Astrocyte of the hippocampus (primary cell): Measurements from ENCODE around the gene FOXM1.

ENCODE experiments used
- DNase-seq: peaks from one replicate; pipeline ENCODE4 v3.0.0; 2011; ENCODE audit warnings: low read depth, low spot score

FOXM1 gene

GRCh38 chr12:2877047-2877952, at the start of gene FOXM1, which contains the start of gene RHNO1:
Gene FOXM1 (minus strand): TSS chr12:2877174. CDS start chr12:2874478, 2,696 bp downstream.
Gene RHNO1 (plus strand): TSS chr12:2877223. CDS start chr12:2885367, 8,144 bp downstream.
- DNase-seq = peak; percentile 96

DNA sequence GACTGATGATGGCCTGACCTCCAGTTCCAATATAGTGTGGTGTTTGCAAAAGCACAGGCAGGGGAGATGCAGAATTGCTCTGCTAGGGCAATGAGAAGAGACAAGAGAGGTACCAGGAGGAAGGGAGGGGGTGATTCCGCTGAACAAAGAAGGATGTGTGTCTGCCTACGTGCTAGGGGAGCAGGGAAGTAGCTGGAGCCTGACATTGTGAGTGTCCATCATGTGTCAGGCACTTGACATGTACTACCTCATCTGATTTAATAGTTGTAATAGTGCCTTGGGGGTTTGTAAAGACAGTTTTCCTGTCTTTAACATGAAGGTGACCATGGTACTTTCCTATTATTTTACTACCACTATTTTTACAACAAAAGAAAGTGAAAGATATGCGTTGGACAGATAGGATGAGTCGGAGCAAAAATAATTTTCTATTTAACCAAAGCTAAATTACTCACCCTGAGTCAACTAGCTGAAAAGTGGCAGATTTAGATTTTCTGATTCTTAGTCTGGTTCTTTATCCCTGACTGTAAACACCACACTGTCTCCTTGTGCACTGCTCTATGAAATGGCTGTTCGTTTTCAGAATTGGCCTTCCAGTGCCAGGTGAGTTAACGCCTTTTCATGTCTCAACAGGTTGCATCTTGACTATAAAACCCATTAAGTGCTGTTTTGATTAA, 48.5 kb upstream of the FOXM1 start:
- DNase-seq = no peak

DNA sequence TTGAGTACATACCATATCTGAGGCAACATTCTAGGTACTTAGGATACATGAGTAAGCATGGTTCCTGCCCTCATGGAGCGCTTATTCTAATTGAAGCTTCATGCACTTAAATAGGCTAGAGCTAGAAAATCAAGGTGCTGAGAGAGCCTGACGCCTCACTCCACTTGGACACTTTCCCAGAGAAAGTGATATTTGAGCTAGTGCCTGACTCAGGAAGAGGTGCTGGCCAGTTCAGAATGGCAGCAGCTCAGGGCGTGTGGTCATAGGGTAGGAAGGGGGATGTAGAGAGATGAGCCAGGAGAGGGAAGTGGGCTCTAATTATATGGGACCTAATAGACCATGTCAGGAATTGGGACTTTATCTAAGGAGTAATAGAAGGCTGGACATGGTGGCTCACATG, 47.0 kb upstream of the FOXM1 start:
- peak; percentile 67 for DNase-seq

DNA sequence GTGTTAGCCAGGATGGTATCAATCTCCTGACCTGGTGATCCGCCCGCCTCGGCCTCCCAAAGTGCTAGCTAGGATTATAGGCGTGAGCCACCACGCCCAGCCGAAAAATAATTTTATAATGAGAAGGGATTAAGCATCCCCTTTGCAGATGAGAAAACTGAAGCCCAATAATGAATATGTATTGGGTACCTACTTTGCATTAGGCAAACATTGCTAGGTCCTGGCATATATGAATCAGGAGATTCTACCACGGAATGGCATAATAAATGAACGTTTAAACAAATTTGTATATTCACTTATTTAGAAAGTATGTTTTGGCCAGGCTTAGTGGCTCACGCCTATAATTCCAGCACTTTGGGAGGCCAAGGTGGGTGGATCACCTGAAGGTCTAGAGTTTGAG, 46.1 kb upstream of the FOXM1 start:
- DNase-seq = no peak

DNA sequence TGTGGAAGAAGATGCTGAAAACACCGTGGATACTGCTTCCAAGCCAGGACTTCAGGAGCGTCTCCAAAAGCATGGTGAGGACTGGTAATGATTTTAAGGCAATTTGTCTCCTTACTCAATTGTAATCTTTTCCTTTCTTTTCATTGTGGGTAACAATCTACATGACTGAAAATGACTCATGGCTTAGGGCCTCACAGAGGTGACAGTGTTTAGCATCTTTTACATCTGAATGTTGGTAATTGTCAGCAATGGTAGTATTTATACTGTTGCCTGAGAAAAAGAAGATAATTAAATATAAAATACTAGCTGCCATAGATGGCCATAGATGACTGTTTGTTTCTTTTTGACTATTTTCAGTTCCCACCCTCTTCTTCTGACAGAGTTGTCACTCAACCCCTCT, 45.4 kb upstream of the FOXM1 start:
- no peak for DNase-seq

GRCh38 chr12:2919249-2919648, 42.3 kb upstream of the FOXM1 start:
- no peak for DNase-seq

DNA sequence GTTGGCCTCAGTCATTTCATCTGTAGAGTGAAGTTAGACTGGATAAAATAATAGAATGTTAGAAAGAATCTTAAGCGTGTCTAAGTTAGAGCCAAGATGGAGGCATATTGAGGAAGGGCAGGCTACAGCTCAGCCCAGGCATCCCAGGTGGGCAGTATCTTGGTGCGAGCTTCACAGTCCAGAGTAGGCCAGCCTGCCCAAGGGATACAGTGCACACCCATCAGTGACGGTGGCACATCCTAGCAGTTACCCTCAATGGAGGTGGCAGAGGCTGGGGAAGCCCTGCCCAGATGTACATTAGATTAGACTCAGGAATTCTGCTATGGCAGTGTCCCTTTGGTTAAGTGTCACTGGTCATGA, 35.2 kb upstream of the FOXM1 start:
- DNase-seq = no peak

GRCh38 chr12:2904260-2904659, 27.3 kb upstream of the FOXM1 start:
- no peak for DNase-seq

DNA sequence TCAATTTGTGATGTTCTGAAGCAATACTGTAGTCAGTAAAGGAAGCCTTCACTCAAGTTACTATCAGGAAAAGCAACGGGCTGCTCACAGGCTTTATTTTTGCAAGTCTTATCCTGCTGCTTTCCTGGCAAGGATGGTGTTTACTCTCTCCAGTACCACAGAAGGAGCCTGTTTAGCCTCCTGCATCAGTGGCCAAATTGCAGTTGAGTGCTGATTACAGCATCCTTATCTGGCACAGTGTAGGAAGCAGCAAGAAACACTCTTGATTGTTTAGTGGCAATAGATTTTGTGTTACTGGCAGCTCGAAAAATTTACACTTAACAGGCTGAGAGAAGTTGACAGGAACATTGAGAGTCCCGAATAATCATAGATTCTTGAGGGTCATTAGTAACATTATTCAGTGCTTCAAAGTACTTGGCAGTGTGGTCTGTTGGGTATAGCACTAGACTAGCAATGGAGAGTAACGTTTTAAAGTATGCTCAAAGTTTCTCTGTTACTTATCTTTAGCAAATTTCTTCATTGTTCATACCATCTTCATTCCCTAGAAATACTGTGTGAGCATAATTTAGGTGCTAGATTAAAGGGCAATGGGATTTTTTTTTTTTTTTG, 25.4 kb upstream of the FOXM1 start:
- DNase-seq = peak; percentile 71

GRCh38 chr12:2900642-2901041, 23.7 kb upstream of the FOXM1 start:
- DNase-seq = no peak

GRCh38 chr12:2897418-2897817, 20.4 kb upstream of the FOXM1 start:
- DNase-seq = no peak

DNA sequence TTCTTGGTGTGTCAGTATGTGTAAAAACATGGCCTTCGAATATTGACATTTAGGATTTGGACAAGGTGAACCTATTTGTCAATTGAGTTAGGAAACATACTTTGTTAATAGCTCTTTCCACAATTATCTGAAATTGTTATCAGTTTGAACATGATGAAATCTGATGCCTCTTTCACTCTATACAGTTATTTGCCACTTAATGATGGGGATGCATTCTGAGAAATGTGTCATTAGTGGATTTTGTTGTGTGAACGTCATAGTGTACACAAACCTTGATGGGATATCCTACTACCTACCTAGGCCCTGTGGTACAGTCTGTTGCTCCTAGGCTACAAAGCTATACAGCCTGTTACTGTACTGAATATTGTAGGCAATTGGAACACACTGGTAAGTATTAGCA, 18.5 kb upstream of the FOXM1 start:
- DNase-seq = no peak

DNA sequence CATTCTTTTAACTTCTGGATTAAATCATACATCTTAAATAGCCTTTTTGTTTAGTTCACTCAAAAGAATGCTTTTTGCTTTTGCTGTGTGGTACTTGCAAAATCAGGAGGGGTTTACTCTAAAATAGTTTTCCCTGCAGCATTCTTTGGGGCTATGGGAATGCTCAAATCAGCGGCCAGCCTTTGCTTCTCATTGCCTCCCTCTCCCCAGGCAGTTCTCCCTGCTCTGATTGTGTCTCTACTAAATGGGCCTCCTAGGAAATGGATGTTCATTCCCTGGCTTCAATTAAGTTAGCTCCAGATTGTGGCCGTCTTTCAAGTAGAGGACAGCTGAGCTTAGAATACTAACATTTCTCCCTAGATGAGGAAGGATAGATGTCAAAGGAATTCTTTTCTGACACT, 18.1 kb upstream of the FOXM1 start:
- peak; percentile 22 for DNase-seq

DNA sequence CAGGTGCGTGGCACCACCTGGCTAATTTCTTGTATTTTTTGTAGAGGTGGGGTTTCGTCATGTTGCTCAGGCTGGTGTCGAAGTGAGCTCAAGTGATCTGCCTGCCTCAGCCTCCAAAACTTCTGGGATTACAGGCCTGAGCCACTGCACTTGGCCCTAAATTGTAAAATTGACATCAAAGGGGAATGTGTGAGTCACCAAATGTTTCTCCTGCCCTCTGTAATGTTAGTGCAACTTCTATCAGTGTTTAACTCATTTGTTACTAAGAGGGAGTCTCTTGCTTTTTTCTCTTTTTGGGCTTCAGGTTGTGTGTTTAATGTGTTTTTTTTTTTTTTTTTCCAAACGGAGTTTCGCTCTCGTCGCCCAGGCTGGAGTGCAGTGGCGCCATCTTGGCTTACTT, 16.0 kb upstream of the FOXM1 start:
- peak; percentile 79 for DNase-seq

- no peak for DNase-seq
Observed at GRCh38 chr12:2892246-2892645, 15.3 kb upstream of the FOXM1 start.

DNA sequence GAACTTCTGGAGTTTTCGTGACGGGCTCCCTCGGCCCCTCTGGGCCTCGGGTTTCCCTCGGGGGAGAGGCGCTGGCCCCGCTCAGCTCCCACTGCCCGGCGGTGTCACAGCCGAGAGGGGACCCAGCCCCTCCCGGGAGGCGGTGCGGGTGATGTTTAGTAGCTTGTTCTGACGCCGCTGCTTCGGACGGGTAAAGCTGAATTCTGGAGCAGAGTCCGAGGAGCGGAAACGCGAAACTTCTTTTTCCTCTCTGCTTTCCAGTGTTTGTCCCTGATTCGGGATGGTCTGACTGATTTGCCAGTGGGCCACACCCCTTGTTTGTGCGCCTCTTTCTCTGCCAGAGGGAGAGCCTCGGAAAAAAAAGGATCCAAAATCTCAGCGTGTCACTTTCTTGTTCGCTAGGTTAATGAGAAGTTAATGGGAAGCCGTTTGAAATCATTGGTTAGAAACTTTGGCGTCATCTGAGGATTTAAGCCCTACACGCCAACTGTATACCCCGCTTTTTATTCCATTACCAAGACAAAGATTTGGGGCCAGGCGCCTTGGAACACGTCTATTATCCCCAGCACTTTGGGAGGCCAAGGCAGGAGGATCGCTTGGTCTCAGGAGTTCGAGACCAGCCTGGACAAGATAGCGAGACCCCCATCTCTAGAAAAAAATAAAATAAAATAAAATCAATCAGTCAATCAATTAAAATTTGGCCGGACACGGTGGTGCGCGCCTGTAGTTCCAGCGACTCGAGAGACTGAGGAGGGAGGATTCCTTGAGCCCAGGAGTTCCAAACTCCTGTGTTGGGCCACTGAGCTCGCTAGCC, 14.5 kb upstream of the FOXM1 start:
- DNase-seq = peak; percentile 82

- peak; percentile 99 for DNase-seq
Observed at GRCh38 chr12:2890388-2891239, 13.6 kb upstream of the FOXM1 start, which contains the start of gene TULP3. Gene TULP3 (plus strand): TSS chr12:2890891. CDS start chr12:2890948, 57 bp downstream.

GRCh38 chr12:2890001-2890387, 13.0 kb upstream of the FOXM1 start:
- no peak for DNase-seq

- no peak for DNase-seq
Observed at GRCh38 chr12:2886768-2887450, 9.9 kb upstream of the FOXM1 start.

GRCh38 chr12:2884810-2885209, 7.8 kb upstream of the FOXM1 start:
- DNase-seq = no peak
